PC-3 (cell line): ENCODE data around the gene APELA. TPM values are rescaled to one million over a fixed set of nuclear protein-coding genes. Genes with fewer than 3 reads are reported as not detected.
A peak's percentile ranks its signal among the peaks of the same experiment; 100 is the strongest.
"Not testable (repeated sequence)": the region's sequence is repeated elsewhere in the genome, so short reads cannot be mapped to it uniquely, and the experiment has no call there.

Experiments used
- ATAC-seq: fragments of 200-7000 bp; cut with Tn5 transposase; 2 replicates; pipeline ENCODE4 v1.9.1; 2020; ENCODE audit warnings: mild to moderate bottlenecking, moderate library complexity
- BruUV-seq: library from RNA; stranded (reverse); fragments of 400-500 nt; replicated peaks from 2 replicates; lab custom pipeline; 2021; lab: Mats Ljungman, UMichigan
- CTCF ChIA-PET: fragments of 300-600 bp; sonication (Branson Sonifier 250); formaldehyde crosslinking; loops from one replicate; lab custom pipeline; 2022; ENCODE audit warnings: antibody characterized with exemption; lab: Charles Lee
- POLR2A ChIA-PET: fragments of 300-600 bp; sonication (Branson Sonifier 250); formaldehyde crosslinking; loops from one replicate; lab custom pipeline; 2022; ENCODE audit warnings: antibody characterized with exemption; ENCODE audit not compliant: unreplicated experiment; lab: Charles Lee
- DNase-seq: peaks from one replicate; pipeline ENCODE4 v3.0.0-alpha.2; 2015
- H2AFZ ChIP-seq: fragments of 300-600 bp; sonication (generic); 2 replicates; pipeline ENCODE4 v1.6.0; 2016; ENCODE audit warnings: antibody characterized with exemption, low read length
- H3F3A ChIP-seq: fragments of 300-600 bp; sonication (generic); one replicate; pipeline ENCODE4 v1.6.0; 2017; ENCODE audit warnings: antibody characterized with exemption, low read length, control low read depth, mild to moderate bottlenecking; ENCODE audit not compliant: unreplicated experiment
- H3K27ac ChIP-seq: fragments of 300-600 bp; sonication (generic); 2 replicates; pipeline ENCODE4 v1.5.1; 2016; ENCODE audit warnings: mild to moderate bottlenecking, low read length
- H3K27me3 ChIP-seq: fragments of 300-600 bp; sonication (generic); 2 replicates; pipeline ENCODE4 v1.6.1; 2016; ENCODE audit warnings: low read length, mixed read lengths
- H3K36me3 ChIP-seq: fragments of 300-600 bp; sonication (generic); 2 replicates; pipeline ENCODE4 v1.6.1; 2016; ENCODE audit warnings: low read depth, mixed run types, low read length, mixed read lengths
- H3K4me1 ChIP-seq: fragments of 300-600 bp; sonication (generic); 2 replicates; pipeline ENCODE4 v1.5.1; 2016; ENCODE audit warnings: low read length; ENCODE audit not compliant: insufficient read depth
- H3K4me2 ChIP-seq: fragments of 300-600 bp; sonication (generic); 2 replicates; pipeline ENCODE4 v1.6.0; 2016; ENCODE audit warnings: low read length
- H3K4me3 ChIP-seq: fragments of 300-600 bp; sonication (generic); 2 replicates; pipeline ENCODE4 v1.5.1; 2016; ENCODE audit warnings: mild to moderate bottlenecking, low read length, mixed read lengths
- H3K79me2 ChIP-seq: fragments of 300-600 bp; sonication (generic); 2 replicates; pipeline ENCODE4 v1.6.1; 2017; ENCODE audit warnings: low read length, mixed read lengths
- H3K9ac ChIP-seq: fragments of 300-600 bp; sonication (generic); 2 replicates; pipeline ENCODE4 v1.6.0; 2016; ENCODE audit warnings: mild to moderate bottlenecking, low read length
- H3K9me2 ChIP-seq: fragments of 300-600 bp; sonication (generic); replicated peaks from 2 replicates; pipeline ENCODE4 v1.6.1; 2016; ENCODE audit warnings: mixed run types, low read length, mixed read lengths
- H3K9me3 ChIP-seq: fragments of 300-600 bp; sonication (generic); 2 replicates; pipeline ENCODE4 v1.6.1; 2016; ENCODE audit warnings: low read length, mixed read lengths
- H4K20me1 ChIP-seq: fragments of 300-600 bp; sonication (generic); 2 replicates; pipeline ENCODE4 v1.6.1; 2016; ENCODE audit warnings: low read length, mixed read lengths
- EZH2 ChIP-seq: fragments of 300-600 bp; sonication (generic); IDR thresholded peaks from one replicate; pipeline ENCODE4 v1.6.1; 2017; ENCODE audit warnings: antibody characterized with exemption, mild to moderate bottlenecking, low read length; ENCODE audit not compliant: unreplicated experiment
- EZH2phosphoT487 ChIP-seq: fragments of 300-600 bp; sonication (generic); IDR thresholded peaks from 2 replicates; pipeline ENCODE4 v1.6.1; 2018; ENCODE audit warnings: mild to moderate bottlenecking, antibody characterized with exemption, low read length, borderline replicate concordance
- intact Hi-C: fragments of 100-400 bp; cut with micrococcal nuclease; formaldehyde crosslinking; loops from 2 replicates; pipeline ENCODE4 v1.9.0; 2023
- total RNA-seq: library from RNA; depleted of rRNA; stranded (reverse); fragments of >200 nt; gene quantifications from 2 replicates; pipeline ENCODE4 v1.2.3, GENCODE V29; 2014
- TF ChIP-seq, protein P1 (sequence below): fragments of 300-600 bp; sonication (generic); conservative IDR thresholded peaks from 2 replicates; pipeline ENCODE4 v1.5.1; 2017; ENCODE audit warnings: antibody characterized with exemption, low read depth, mild to moderate bottlenecking, low read length

APELA gene
- total RNA-seq, 1 experiment from 2014 or later, result not detected

DNA sequence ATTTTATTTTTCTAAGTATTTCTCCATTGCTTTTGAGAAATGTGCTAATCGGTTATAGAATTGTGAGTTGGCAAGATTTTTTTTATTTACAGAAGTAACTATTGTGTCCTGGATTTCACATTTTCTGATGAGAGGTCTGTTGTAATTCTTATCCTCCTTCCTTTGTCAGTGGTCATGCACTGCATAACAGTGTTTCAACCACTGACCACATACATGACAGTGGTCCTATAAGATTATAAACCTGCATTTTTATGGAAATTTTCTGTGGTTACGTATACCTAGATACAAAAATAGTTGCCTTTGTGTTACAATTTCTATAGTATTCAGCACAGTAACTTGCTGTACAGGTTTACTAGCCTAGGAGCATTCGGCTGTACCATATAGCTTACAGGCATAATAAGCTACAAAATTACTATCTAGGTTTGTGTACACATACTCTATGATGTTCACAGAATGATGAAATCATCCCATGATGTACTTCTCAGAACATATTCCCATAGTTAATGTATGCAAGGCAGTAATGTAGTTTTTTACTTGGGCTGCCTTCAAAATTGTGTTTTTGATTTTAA, 47.8 kb downstream of the APELA start:
- Histone ChIP-seq H3K36me3 (no peaks in the 10 kb centered on the region), H3K27me3 (no peaks in the 10 kb centered on the region), H3K9me2 (no peaks in the 10 kb centered on the region), H3F3A (no peaks in the 10 kb centered on the region), H3K9ac (no peak overlapping the region), H3K4me1 (no peaks in the 10 kb centered on the region), H3K9me3 (no peaks in the 10 kb centered on the region), H3K4me2 (no peak overlapping the region), H3K4me3 (no peak overlapping the region), H3K79me2 (no peaks in the 10 kb centered on the region), H2AFZ (no peak overlapping the region), H4K20me1 (no peaks in the 10 kb centered on the region), H3K27ac (no peak overlapping the region)
- BruUV-seq, result no TSS peak
- DNase-seq, result peak; percentile 17
- ChIA-PET CTCF (no interaction called here), POLR2A (no interaction called here)
- no peak for TF ChIP-seq EZH2
- TF ChIP-seq, protein P1, sequence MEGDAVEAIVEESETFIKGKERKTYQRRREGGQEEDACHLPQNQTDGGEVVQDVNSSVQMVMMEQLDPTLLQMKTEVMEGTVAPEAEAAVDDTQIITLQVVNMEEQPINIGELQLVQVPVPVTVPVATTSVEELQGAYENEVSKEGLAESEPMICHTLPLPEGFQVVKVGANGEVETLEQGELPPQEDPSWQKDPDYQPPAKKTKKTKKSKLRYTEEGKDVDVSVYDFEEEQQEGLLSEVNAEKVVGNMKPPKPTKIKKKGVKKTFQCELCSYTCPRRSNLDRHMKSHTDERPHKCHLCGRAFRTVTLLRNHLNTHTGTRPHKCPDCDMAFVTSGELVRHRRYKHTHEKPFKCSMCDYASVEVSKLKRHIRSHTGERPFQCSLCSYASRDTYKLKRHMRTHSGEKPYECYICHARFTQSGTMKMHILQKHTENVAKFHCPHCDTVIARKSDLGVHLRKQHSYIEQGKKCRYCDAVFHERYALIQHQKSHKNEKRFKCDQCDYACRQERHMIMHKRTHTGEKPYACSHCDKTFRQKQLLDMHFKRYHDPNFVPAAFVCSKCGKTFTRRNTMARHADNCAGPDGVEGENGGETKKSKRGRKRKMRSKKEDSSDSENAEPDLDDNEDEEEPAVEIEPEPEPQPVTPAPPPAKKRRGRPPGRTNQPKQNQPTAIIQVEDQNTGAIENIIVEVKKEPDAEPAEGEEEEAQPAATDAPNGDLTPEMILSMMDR, result no peak
- TF ChIP-seq EZH2phosphoT487, result no peak
- no peak for ATAC-seq
- intact Hi-C loops, result no loop called here

DNA sequence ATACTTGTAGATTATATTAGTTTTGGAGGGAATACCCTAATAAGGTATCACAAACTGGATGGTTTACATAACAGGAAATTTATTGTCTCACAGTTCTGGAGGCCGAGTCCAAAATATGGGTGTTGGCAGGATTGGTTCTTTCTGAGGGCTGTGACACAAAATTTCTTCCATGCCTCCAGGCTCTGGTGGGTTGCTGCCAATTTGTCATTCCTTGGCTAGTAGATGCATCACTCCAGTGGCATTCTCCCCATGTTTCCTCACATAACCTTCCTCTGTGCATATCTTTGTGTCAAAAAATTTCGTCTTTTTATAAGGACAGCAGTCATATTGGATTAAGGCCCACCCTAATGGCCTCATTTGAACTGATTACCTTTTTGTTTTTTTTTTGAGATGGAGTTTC, 49.3 kb downstream of the APELA start:
- ChIA-PET POLR2A (no interaction called here), CTCF (no interaction called here)
- ATAC-seq (peak; percentile 59), DNase-seq (peak; percentile 85)
- Histone ChIP-seq H3K27ac (no peak overlapping the region), H3K27me3 (no peaks in the 10 kb centered on the region), H3K9me3 (no peaks in the 10 kb centered on the region), H3K4me2 (no peak overlapping the region), H3K79me2 (no peaks in the 10 kb centered on the region), H3F3A (no peaks in the 10 kb centered on the region), H3K9ac (no peak overlapping the region), H3K4me1 (no peaks in the 10 kb centered on the region), H3K36me3 (no peaks in the 10 kb centered on the region), H2AFZ (no peak overlapping the region), H3K9me2 (no peaks in the 10 kb centered on the region), H4K20me1 (no peaks in the 10 kb centered on the region), H3K4me3 (no peak overlapping the region)
- intact Hi-C loops, result no loop called here
- BruUV-seq, result no TSS peak
- TF ChIP-seq EZH2phosphoT487 (no peak), EZH2 (no peak)
- TF ChIP-seq, protein P1, result no peak

DNA sequence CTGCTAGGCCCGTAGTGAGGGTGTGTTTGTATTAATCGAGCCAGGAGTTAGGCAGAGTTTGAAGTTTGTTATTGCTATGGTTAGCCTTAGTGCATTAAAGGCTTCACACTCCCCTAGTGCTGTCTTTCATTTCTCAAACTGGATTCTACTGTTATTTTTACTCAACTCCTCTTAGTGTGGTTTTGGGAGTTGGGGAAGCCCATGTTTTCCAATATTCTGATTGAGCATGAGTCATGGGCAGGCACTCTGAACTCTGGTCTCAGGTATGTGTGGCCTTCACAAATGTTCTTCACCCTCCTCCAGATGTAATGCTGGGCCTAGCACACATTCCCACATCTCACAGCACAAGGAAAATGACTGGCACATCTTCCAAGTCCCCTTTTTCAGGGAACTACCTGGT, 50.1 kb downstream of the APELA start:
- DNase-seq, result peak; percentile 47

More for the DNA sequence above, 50.1 kb downstream of the APELA start:
- CTCF ChIA-PET, POLR2A ChIA-PET, H3K9me3 ChIP-seq, H3K79me2 ChIP-seq, H3F3A ChIP-seq, H3K4me1 ChIP-seq, H3K9ac ChIP-seq, BruUV-seq, H3K27me3 ChIP-seq, ATAC-seq, H3K4me3 ChIP-seq, H3K9me2 ChIP-seq, H4K20me1 ChIP-seq, H2AFZ ChIP-seq, intact Hi-C loops, H3K27ac ChIP-seq, H3K36me3 ChIP-seq, H3K4me2 ChIP-seq: not testable (repeated sequence)
